SH-SY5Y (cell line): ENCODE measurements around the gene A2M.

ENCODE experiments used
- GATA2 ChIP-seq: IDR thresholded peaks from 2 replicates; pipeline ENCODE4 v1.6.1; 2011; ENCODE audit warnings: mild to moderate bottlenecking, low read depth, low read length
- GATA3 ChIP-seq: IDR thresholded peaks from 2 replicates; pipeline ENCODE4 v1.6.1; 2011; ENCODE audit warnings: low read depth, mild to moderate bottlenecking, low read length, moderate library complexity

DNA sequence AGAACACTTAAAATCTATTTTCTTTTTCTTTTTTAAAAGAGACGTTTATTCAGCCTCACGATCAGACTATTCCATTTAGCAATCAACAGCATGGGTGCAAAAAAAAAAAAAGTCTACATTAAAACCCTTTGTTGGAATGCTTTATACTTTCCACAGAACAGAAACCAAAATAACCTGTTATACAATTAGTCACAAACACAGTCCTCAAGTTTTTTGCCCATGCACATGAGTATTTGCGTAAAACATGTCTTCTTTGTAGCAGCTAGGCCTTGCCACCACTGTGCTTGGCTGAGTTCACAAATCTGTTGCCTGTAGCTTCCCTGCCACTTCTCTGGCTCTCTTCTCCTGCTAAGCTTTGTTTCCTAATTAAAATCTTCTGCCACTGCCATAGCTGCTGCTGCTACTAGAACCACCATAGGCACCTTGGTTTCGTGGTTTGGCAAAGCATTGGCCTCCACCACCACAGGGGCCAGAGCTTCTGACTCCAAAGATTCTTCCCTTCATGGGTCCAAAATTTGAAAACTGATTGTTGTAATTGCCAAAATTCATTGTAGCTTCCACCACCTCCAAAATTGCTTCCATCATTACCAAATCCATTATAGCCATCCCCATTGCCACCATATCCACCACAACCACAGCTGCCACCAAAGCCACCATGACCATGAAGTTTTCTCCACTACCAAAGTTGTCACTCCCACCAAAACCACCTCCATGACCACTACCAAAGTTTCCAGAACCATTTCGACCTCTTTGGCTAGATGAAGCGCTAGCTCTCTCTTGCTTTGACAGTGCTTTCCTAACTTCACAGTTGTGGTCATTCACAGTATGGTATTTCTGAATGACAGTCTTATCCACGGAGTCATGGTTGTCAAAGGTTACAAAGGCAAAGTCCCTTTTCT, 88.3 kb downstream of the A2M start:
- TF ChIP-seq GATA2 (no peak), GATA3 (no peak)
